Mesenchymal stem cell (in vitro differentiated cells and primary cell): ENCODE data around the gene AGBL5.
A peak's percentile ranks its signal among the peaks of the same experiment; 100 is the strongest.

Experiments
- DNase-seq: peaks from one replicate; pipeline ENCODE4 v3.0.0-alpha.2; 2013
- H2AFZ ChIP-seq: one replicate; pipeline ENCODE4 v1.6.1; 2013; ENCODE audit warnings: low read depth, mild to moderate bottlenecking, control low read depth, inconsistent platforms, low read length, moderate library complexity
- H2AK5ac ChIP-seq: 2 replicates; pipeline ENCODE4 v1.6.1; 2013; ENCODE audit warnings: low read length, moderate library complexity, mild to moderate bottlenecking, inconsistent platforms; ENCODE audit not compliant: severe bottlenecking
- H2BK120ac ChIP-seq: one replicate; pipeline ENCODE4 v1.6.1; 2013; ENCODE audit warnings: low read depth, mild to moderate bottlenecking, inconsistent platforms, low read length, moderate library complexity
- H2BK12ac ChIP-seq, 2 experiments: one replicate each; pipeline ENCODE4 v1.6.1; 2013; ENCODE audit warnings: inconsistent platforms in 2 of 2, low read length in 2 of 2, mild to moderate bottlenecking in 2 of 2, moderate library complexity in 2 of 2, control low read depth in 1 of 2
- H2BK15ac ChIP-seq: one replicate; pipeline ENCODE4 v1.6.1; 2013; ENCODE audit warnings: mild to moderate bottlenecking, low read depth, inconsistent platforms; ENCODE audit not compliant: poor library complexity, severe bottlenecking
- H2BK5ac ChIP-seq: 2 replicates; pipeline ENCODE4 v1.6.1; 2013; ENCODE audit warnings: low read depth, mild to moderate bottlenecking, low read length, control low read depth, inconsistent platforms; ENCODE audit not compliant: poor library complexity, severe bottlenecking
- H3K14ac ChIP-seq, 2 experiments: one replicate each; pipeline ENCODE4 v1.6.1; 2013; ENCODE audit warnings: inconsistent platforms in 2 of 2, low read length in 2 of 2, control low read depth in 1 of 2, mild to moderate bottlenecking in 1 of 2, moderate library complexity in 1 of 2
- H3K18ac ChIP-seq, 2 experiments: one replicate each; pipeline ENCODE4 v1.6.1; 2013; ENCODE audit warnings: inconsistent platforms in 2 of 2, low read length in 2 of 2, control low read depth in 1 of 2, low read depth in 1 of 2, mild to moderate bottlenecking in 1 of 2
- H3K23ac ChIP-seq, 2 experiments: one replicate each; pipeline ENCODE4 v1.6.1; 2013; ENCODE audit warnings: inconsistent platforms in 2 of 2, low read length in 2 of 2, mild to moderate bottlenecking in 2 of 2, moderate library complexity in 2 of 2, control low read depth in 1 of 2
- H3K27ac ChIP-seq: 2 replicates; pipeline ENCODE4 v1.5.1; 2013; ENCODE audit warnings: mild to moderate bottlenecking, moderate library complexity, low read length, control low read depth, inconsistent platforms; ENCODE audit not compliant: poor library complexity, severe bottlenecking
- H3K27me3 ChIP-seq, 2 experiments: 2 replicates each; pipeline versions ENCODE4 v1.6.1 to v1.7.0; 2013; ENCODE audit warnings: low read length in 2 of 2, mild to moderate bottlenecking in 2 of 2, moderate library complexity in 2 of 2, control low read depth in 1 of 2, inconsistent platforms in 1 of 2; ENCODE audit not compliant: control insufficient read depth in 1 of 2, insufficient read depth in 1 of 2
- H3K36me3 ChIP-seq, 2 experiments: 2 replicates each; pipeline versions ENCODE4 v1.6.1 to v1.7.0; 2013; ENCODE audit warnings: low read length in 2 of 2, control low read depth in 1 of 2, inconsistent platforms in 1 of 2, low read depth in 1 of 2, mild to moderate bottlenecking in 1 of 2; ENCODE audit not compliant: insufficient read depth in 2 of 2, control insufficient read depth in 1 of 2
- H3K4ac ChIP-seq, 2 experiments: one replicate each; pipeline ENCODE4 v1.6.1; 2013; ENCODE audit warnings: inconsistent platforms in 2 of 2, low read length in 2 of 2, mild to moderate bottlenecking in 2 of 2, moderate library complexity in 2 of 2, control low read depth in 1 of 2, low read depth in 1 of 2
- H3K4me1 ChIP-seq: 2 replicates; pipeline ENCODE4 v1.6.1; 2013; ENCODE audit warnings: low read depth, low read length, control low read depth; ENCODE audit not compliant: control insufficient read depth, insufficient read depth
- H3K4me2 ChIP-seq: 2 replicates; pipeline ENCODE4 v1.6.1; 2013; ENCODE audit warnings: low read length, mild to moderate bottlenecking, inconsistent platforms; ENCODE audit not compliant: poor library complexity, severe bottlenecking
- H3K4me3 ChIP-seq, 2 experiments: 2 replicates each; pipeline versions ENCODE4 v1.5.1 to v1.7.0; 2013; ENCODE audit warnings: low read length in 2 of 2, mild to moderate bottlenecking in 2 of 2, control low read depth in 1 of 2, low read depth in 1 of 2; ENCODE audit not compliant: insufficient read depth in 1 of 2
- H3K79me1 ChIP-seq: replicated peaks from 2 replicates; pipeline ENCODE4 v1.6.1; 2013; ENCODE audit warnings: mild to moderate bottlenecking, control low read depth, low read length, inconsistent platforms; ENCODE audit not compliant: poor library complexity, severe bottlenecking
- H3K9ac ChIP-seq: 2 replicates; pipeline ENCODE4 v1.7.0; 2013; ENCODE audit warnings: mild to moderate bottlenecking, low read length, moderate library complexity
- H3K9me3 ChIP-seq: 2 replicates; pipeline ENCODE4 v1.7.0; 2013; ENCODE audit warnings: mild to moderate bottlenecking, low read length; ENCODE audit not compliant: control insufficient read depth
- H4K8ac ChIP-seq: one replicate; pipeline ENCODE4 v1.6.1; 2013; ENCODE audit warnings: inconsistent platforms, mild to moderate bottlenecking, low read length, moderate library complexity
- H4K91ac ChIP-seq: one replicate; pipeline ENCODE4 v1.6.1; 2013; ENCODE audit warnings: mild to moderate bottlenecking, low read length, inconsistent platforms
- WGBS: methylation state at CpG from one replicate; pipeline ENCODE4 v1.1.7; 2013; ENCODE audit warnings: mixed read lengths; 5-methylcytosine and 5-hydroxymethylcytosine counted together

Gene AGBL5

DNA sequence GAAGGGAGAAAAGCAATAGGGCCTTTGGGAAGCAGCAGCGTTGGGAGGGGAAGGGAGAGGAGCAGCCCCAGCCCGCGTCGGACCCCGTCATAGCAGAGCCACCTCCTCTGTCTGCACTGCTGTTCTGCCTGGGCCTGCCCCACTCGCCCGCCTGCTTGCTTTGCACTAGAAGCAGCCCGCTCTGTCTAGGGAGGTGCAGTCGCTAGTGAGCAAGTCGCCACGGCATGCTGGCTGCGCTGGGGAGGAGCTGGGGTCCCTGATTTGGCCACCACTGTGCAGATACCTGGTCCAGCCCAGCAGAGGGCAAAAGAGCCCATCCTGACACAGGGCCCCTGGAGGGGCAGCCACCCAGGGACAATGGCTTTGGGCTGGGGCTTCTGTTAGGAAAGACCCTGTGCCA lies 26.7 kb upstream of the AGBL5 start:
- H3K4me3 ChIP-seq: no peak overlapping the region
- no peak overlapping the region for H3K18ac ChIP-seq
- H2AFZ ChIP-seq: no peak overlapping the region
- peaks cover 50 to 70% of the 10 kb centered on the region in 2 experiments for H3K36me3 ChIP-seq
- peaks cover 11% of the 10 kb centered on the region for H3K4me1 ChIP-seq
- H3K27me3 ChIP-seq: no peaks in the 10 kb centered on the region
- H4K8ac ChIP-seq: peak overlapping the region; percentile 20
- peaks cover 32% of the 10 kb centered on the region for H3K79me1 ChIP-seq
- H2AK5ac ChIP-seq: no peak overlapping the region
- no peak overlapping the region for H3K4ac ChIP-seq
- no peaks in the 10 kb centered on the region for H3K9me3 ChIP-seq
- no peak overlapping the region for H2BK15ac ChIP-seq
- H3K14ac ChIP-seq: no peak overlapping the region
- H2BK120ac ChIP-seq: no peak overlapping the region
- no peak overlapping the region for H4K91ac ChIP-seq
- WGBS: 97% methylated on average over 12 of the region's 12 CpGs
- no peak overlapping the region for H2BK5ac ChIP-seq
- no peak overlapping the region for H3K9ac ChIP-seq
- no peak for DNase-seq
- no peak overlapping the region for H2BK12ac ChIP-seq
- H3K27ac ChIP-seq: no peak overlapping the region
- no peak overlapping the region for H3K23ac ChIP-seq
- H3K4me2 ChIP-seq: no peak overlapping the region

DNA sequence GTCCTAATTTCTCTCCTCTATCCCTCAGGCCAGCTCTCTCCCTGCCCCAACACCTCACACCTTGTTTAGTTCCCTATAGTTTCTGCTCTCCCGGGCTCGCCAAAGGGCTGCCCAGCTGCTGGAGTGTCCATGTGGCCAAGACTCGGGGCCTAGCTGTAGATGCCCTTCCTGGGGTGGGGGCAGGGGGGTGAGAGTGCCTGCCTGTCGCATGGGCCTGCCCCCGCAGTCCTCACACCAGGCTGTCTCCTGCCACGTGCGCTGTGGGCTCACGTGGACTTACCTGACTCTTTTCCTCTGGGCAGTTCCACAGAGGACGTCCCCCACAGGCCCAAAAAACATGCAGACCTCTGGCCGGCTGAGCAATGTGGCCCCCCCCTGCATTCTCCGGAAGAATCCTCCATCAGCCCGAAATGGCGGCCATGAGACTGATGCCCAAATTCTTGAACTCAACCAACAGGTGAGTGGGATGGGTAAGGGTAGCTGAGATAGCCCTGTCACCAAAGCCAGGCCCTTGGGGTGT lies 26.1 kb upstream of the AGBL5 start:
- H3K18ac ChIP-seq: no peak overlapping the region
- H3K4me2 ChIP-seq: no peak overlapping the region
- peaks cover 34% of the 10 kb centered on the region for H3K79me1 ChIP-seq
- H3K36me3 ChIP-seq: peaks cover 50 to 75% of the 10 kb centered on the region in 2 experiments
- H4K91ac ChIP-seq: no peak overlapping the region
- no peak overlapping the region for H3K27ac ChIP-seq
- peaks cover 11% of the 10 kb centered on the region for H3K4me1 ChIP-seq
- H2AFZ ChIP-seq: no peak overlapping the region
- 96% methylated on average over 13 of the region's 13 CpGs for WGBS
- no peak overlapping the region for H2BK12ac ChIP-seq
- H2BK5ac ChIP-seq: no peak overlapping the region
- no peak overlapping the region for H2BK15ac ChIP-seq
- no peak overlapping the region for H3K4ac ChIP-seq
- no peaks in the 10 kb centered on the region for H3K9me3 ChIP-seq
- no peaks in the 10 kb centered on the region for H3K27me3 ChIP-seq
- no peak for DNase-seq
- no peak overlapping the region for H2AK5ac ChIP-seq
- H3K9ac ChIP-seq: no peak overlapping the region
- H3K14ac ChIP-seq: no peak overlapping the region
- H3K23ac ChIP-seq: no peak overlapping the region
- H2BK120ac ChIP-seq: no peak overlapping the region
- no peak overlapping the region for H3K4me3 ChIP-seq
- no peak overlapping the region for H4K8ac ChIP-seq

DNA sequence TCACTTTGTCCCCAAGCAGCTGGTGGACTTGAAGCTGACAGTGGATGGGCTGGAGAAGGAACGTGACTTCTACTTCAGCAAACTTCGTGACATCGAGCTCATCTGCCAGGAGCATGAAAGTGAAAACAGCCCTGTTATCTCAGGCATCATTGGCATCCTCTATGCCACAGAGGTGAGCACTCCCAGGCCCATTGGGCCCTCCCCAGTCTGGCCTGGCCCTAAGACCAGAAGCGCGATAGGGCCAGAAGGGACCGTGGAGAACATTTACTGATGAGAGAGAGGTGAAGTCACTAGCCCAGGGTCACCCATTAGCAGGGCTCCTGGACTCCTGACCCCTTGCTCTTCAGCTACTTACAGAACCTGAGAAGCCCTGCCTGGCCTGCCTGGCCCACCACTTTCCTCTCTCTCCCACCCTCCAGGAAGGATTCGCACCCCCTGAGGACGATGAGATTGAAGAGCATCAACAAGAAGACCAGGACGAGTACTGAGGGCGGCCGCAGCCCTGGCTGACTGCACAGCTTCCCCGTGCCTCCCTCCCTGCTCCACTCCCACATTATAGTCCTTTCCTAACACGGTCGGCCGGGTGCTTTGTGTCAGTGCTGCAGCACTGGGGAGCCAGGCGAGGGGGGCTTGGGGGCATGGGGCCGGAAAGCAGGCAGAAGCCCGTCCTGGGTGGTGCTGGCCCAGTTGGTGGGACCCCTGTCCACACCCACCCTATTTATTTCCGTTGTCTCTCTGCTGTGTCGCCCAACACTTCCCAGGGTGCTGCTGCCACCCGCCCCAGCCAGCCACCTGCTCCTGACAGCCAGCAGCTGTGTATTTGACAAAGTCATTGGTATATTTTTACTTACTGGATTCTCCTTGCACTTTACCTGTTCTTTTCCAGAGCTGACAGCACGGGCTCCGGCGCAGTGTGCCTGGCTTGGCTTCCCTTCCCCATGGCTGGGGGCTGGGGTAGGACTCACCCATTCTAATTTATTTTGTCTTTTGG lies 25.3 kb upstream of the AGBL5 start:
- no peak for DNase-seq
- no peak overlapping the region for H3K23ac ChIP-seq
- no peak overlapping the region for H2BK120ac ChIP-seq
- no peak overlapping the region for H3K27ac ChIP-seq
- H2AFZ ChIP-seq: no peak overlapping the region
- no peak overlapping the region for H3K4ac ChIP-seq
- no peak overlapping the region for H2AK5ac ChIP-seq
- peaks cover 50 to 83% of the 10 kb centered on the region in 2 experiments for H3K36me3 ChIP-seq
- no peak overlapping the region for H4K8ac ChIP-seq
- H2BK5ac ChIP-seq: no peak overlapping the region
- H3K4me3 ChIP-seq: no peak overlapping the region
- WGBS: 96% methylated on average over 23 of the region's 24 CpGs
- no peaks in the 10 kb centered on the region for H3K9me3 ChIP-seq
- H2BK12ac ChIP-seq: no peak overlapping the region
- no peak overlapping the region for H3K4me2 ChIP-seq
- H3K14ac ChIP-seq: no peak overlapping the region
- peaks cover 12% of the 10 kb centered on the region for H3K4me1 ChIP-seq
- H3K9ac ChIP-seq: no peak overlapping the region
- H4K91ac ChIP-seq: no peak overlapping the region
- H3K27me3 ChIP-seq: no peaks in the 10 kb centered on the region
- H2BK15ac ChIP-seq: no peak overlapping the region
- H3K79me1 ChIP-seq: peaks cover 35% of the 10 kb centered on the region
- H3K18ac ChIP-seq: no peak overlapping the region

DNA sequence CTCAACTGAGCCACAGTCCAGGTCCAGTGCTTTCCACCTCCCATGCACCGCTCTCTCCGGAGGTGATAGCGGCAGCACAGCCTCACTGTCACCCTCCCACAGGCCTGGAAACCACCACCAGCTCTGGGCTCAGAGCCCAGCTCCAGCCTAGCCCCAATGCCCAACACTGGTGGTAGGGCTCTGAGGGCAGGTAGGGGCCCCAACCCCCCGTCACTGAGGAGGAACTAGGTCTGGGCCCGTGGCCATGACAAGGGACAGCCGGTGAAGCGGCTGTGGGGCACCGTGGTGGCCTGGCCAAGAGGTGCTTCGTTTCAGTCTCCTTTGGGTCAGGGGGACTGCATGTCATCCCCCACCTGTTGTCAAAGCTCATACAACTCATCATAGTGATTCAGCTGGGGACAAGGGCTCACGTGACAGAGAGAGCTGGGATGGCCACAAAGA lies 24.2 kb upstream of the AGBL5 start:
- Histone ChIP-seq H2AFZ (no peak overlapping the region), H3K79me1 (peaks cover 42% of the 10 kb centered on the region), H3K4me1 (peaks cover 9% of the 10 kb centered on the region), H4K8ac (no peak overlapping the region), H3K4me3 (no peak overlapping the region), H3K4ac (no peak overlapping the region), H2AK5ac (no peak overlapping the region), H3K14ac (no peak overlapping the region), H2BK15ac (no peak overlapping the region), H3K27me3 (no peaks in the 10 kb centered on the region), H2BK120ac (no peak overlapping the region), H3K23ac (no peak overlapping the region), H2BK12ac (no peak overlapping the region), H3K4me2 (no peak overlapping the region), H2BK5ac (no peak overlapping the region), H3K9me3 (no peaks in the 10 kb centered on the region), H3K27ac (no peak overlapping the region), H3K36me3 (peaks cover 50 to 82% of the 10 kb centered on the region in 2 experiments), H3K18ac (no peak overlapping the region), H3K9ac (no peak overlapping the region), H4K91ac (no peak overlapping the region)
- no peak for DNase-seq
- WGBS: 93% methylated on average over 10 of the region's 10 CpGs
